B cell (primary cell): ENCODE data around the gene SYT6. TPM values are rescaled to one million over a fixed set of nuclear protein-coding genes. Genes with fewer than 3 reads are reported as not detected.

Experiments used
- ATAC-seq: fragments of 200-7000 bp; cut with Tn5 transposase; one replicate; pipeline ENCODE4 v1.10.0; 2021; ENCODE audit warnings: low read depth, mild to moderate bottlenecking, moderate number of reproducible peaks, moderate library complexity
- CTCF ChIA-PET: fragments of 350-600 bp; sonication (Branson Sonifier 250); formaldehyde crosslinking; loops from one replicate; lab custom pipeline; 2021; ENCODE audit warnings: antibody characterized with exemption, inconsistent platforms; lab: Charles Lee
- POLR2A ChIA-PET: fragments of 350-600 bp; sonication (Branson Sonifier 250); formaldehyde crosslinking; loops from one replicate; lab custom pipeline; 2021; ENCODE audit warnings: antibody characterized with exemption; lab: Charles Lee
- DNase-seq: peaks from one replicate; pipeline ENCODE4 v3.0.0; 2013
- H2AFZ ChIP-seq: 2 replicates; pipeline ENCODE4 v1.6.1; 2012; ENCODE audit warnings: mild to moderate bottlenecking, low read depth, low read length; ENCODE audit not compliant: insufficient read depth, poor library complexity, severe bottlenecking
- H3K27ac ChIP-seq, 2 donors: 1 replicate in 1 of 2; 2 replicates in 1 of 2; pipeline ENCODE4 v1.5.1; 2012 to 2013; ENCODE audit warnings: low read length in 2 of 2, mild to moderate bottlenecking in 2 of 2, moderate library complexity in 1 of 2
- H3K27me3 ChIP-seq, 4 experiments: fragments of 200-600 bp in 1 of 4; sonication (generic) in 1 of 4; replicated peaks in 1 of 4; 1 replicate in 2 of 4; 2 replicates in 2 of 4; pipeline versions ENCODE4 v1.6.1 to v1.7.0; 2013 to 2016; ENCODE audit warnings: low read length in 3 of 4, mild to moderate bottlenecking in 2 of 4, mixed read lengths in 1 of 4, moderate library complexity in 1 of 4; ENCODE audit not compliant: insufficient read depth in 4 of 4, control insufficient read depth in 3 of 4; ENCODE audit errors: control extremely low read depth in 1 of 4
- H3K36me3 ChIP-seq, 2 experiments: replicated peaks in 1 of 2; 1 replicate in 1 of 2; 2 replicates in 1 of 2; pipeline versions ENCODE4 v1.6.1 to v1.7.1; 2013; ENCODE audit warnings: low read length in 1 of 2; ENCODE audit not compliant: insufficient read depth in 2 of 2, control insufficient read depth in 1 of 2; ENCODE audit errors: control extremely low read depth in 1 of 2, extremely low read depth in 1 of 2
- H3K4me1 ChIP-seq, 2 donors: fragments of 200-600 bp in 1 of 2; sonication (generic) in 1 of 2; 1 replicate in 1 of 2; 2 replicates in 1 of 2; pipeline versions ENCODE4 v1.5.1 to v1.6.1; 2013 to 2017; ENCODE audit warnings: low read length in 2 of 2; ENCODE audit not compliant: control insufficient read depth in 2 of 2, insufficient read depth in 2 of 2
- H3K4me2 ChIP-seq: replicated peaks from 2 replicates; pipeline ENCODE3; 2012; ENCODE audit warnings: mild to moderate bottlenecking, low read depth, low read length; ENCODE audit not compliant: poor library complexity, severe bottlenecking
- H3K4me3 ChIP-seq, 5 experiments: fragments of 200-600 bp in 1 of 5; sonication (generic) in 1 of 5; 1 replicate in 3 of 5; 2 replicates in 2 of 5; pipeline versions ENCODE4 v1.5.1 to v1.7.0; 2011 to 2016; ENCODE audit warnings: low read length in 4 of 5, mild to moderate bottlenecking in 4 of 5, low read depth in 2 of 5, control low read depth in 1 of 5, moderate library complexity in 1 of 5; ENCODE audit not compliant: insufficient read depth in 1 of 5; ENCODE audit errors: control extremely low read depth in 1 of 5, extremely low read depth in 1 of 5
- H3K79me2 ChIP-seq: fragments of 200-600 bp; sonication (generic); one replicate; pipeline ENCODE4 v1.6.0; 2016; ENCODE audit warnings: low read length; ENCODE audit not compliant: control insufficient read depth, insufficient read depth
- H3K9ac ChIP-seq: fragments of 200-600 bp; sonication (generic); 2 replicates; pipeline ENCODE4 v1.6.1; 2017; ENCODE audit warnings: mild to moderate bottlenecking, low read length, moderate library complexity
- H3K9me3 ChIP-seq, 3 donors: one replicate each; pipeline versions ENCODE4 v1.6.1 to v1.7.1; 2013; ENCODE audit warnings: low read length in 2 of 3; ENCODE audit not compliant: control insufficient read depth in 2 of 3, insufficient read depth in 1 of 3; ENCODE audit errors: control extremely low read depth in 1 of 3
- H4K20me1 ChIP-seq: 2 replicates; pipeline ENCODE4 v1.6.0; 2012; ENCODE audit warnings: mild to moderate bottlenecking, low read length; ENCODE audit not compliant: insufficient read depth, control insufficient read depth, poor library complexity, severe bottlenecking
- H3K27ac Mint-ChIP-seq: one replicate; pipeline ENCODE4 v1.8.0; 2021; ENCODE audit warnings: mixed read lengths
- H3K27me3 Mint-ChIP-seq: one replicate; pipeline ENCODE4 v1.8.0; 2021; ENCODE audit warnings: mixed read lengths
- H3K4me1 Mint-ChIP-seq: one replicate; pipeline ENCODE4 v1.8.0; 2021; ENCODE audit warnings: mixed read lengths
- H3K4me3 Mint-ChIP-seq: one replicate; pipeline ENCODE4 v1.8.0; 2021; ENCODE audit warnings: mixed read lengths
- H3K9me3 Mint-ChIP-seq: one replicate; pipeline ENCODE4 v1.8.0; 2022; ENCODE audit warnings: mixed read lengths; ENCODE audit not compliant: insufficient read depth
- CTCF ChIP-seq: fragments of 200-600 bp; IDR thresholded peaks from one replicate; pipeline ENCODE4 v1.8.0; 2022; ENCODE audit warnings: antibody characterized with exemption, mild to moderate bottlenecking
- EZH2 ChIP-seq: IDR thresholded peaks from 2 replicates; pipeline ENCODE4 v1.6.1; 2012; ENCODE audit warnings: borderline replicate concordance, low read depth, mild to moderate bottlenecking, moderate library complexity, low read length; ENCODE audit not compliant: insufficient read depth, poor library complexity, severe bottlenecking
- WGBS: methylation state at CpG from one replicate; pipeline ENCODE4 v1.1.5; 2013; ENCODE audit warnings: missing lambda C conversion rate; ENCODE audit not compliant: insufficient coverage; 5-methylcytosine and 5-hydroxymethylcytosine counted together
- intact Hi-C: fragments of 100-400 bp; cut with micrococcal nuclease; formaldehyde crosslinking; loops from one replicate; pipeline ENCODE4 v1.10.0; 2022
- polyA plus RNA-seq: library from polyadenylated mRNA; depleted of rRNA; stranded (reverse); fragments of >200 nt; gene quantifications from 2 replicates; pipeline ENCODE4 v1.2.3, GENCODE V29; 2012
- total RNA-seq, 2 donors: library from RNA; stranded (reverse); fragments of 120-200 nt in 1 of 2; gene quantifications; 1 replicate in 1 of 2; 2 replicates in 1 of 2; pipeline versions ENCODE4 v1.2.3 to v1.2.4, GENCODE V29; 2013 to 2022

The SYT6 gene
- total and polyA plus RNA-seq, 2 donors (not counting 1 experiment from before 2014, with no cell fraction given), result not detected

GRCh38 chr1:114118351-114118990, 35.2 kb downstream of the SYT6 start:
- H3K4me1 Mint-ChIP-seq, result no peaks in the 10 kb centered on the region
- Histone ChIP-seq H3K79me2 (no peaks in the 10 kb centered on the region), H3K9ac (no peak overlapping the region), H4K20me1 (no peaks in the 10 kb centered on the region), H3K4me2 (no peak overlapping the region), H3K4me1 (no peaks in the 10 kb centered on the region), H2AFZ (no peak overlapping the region), H3K36me3 (no peaks in the 10 kb centered on the region), H3K9me3 (no peaks in the 10 kb centered on the region), H3K4me3 (no peak overlapping the region), H3K27me3 (peaks cover 0 to 7% (median under 1%) of the 10 kb centered on the region in 4 experiments), H3K27ac (no peak overlapping the region)
- intact Hi-C loops, result no loop called here
- TF ChIP-seq EZH2 (no peak), CTCF (no peak)
- CTCF ChIA-PET, result no interaction called here
- no peak overlapping the region for H3K27ac Mint-ChIP-seq
- DNase-seq (no peak), ATAC-seq (no peak)
- H3K4me3 Mint-ChIP-seq, result no peak overlapping the region
- H3K27me3 Mint-ChIP-seq, result peaks cover 14% of the 10 kb centered on the region
- no peaks in the 10 kb centered on the region for H3K9me3 Mint-ChIP-seq
- POLR2A ChIA-PET, result no interaction called here
- 53% methylated on average over 17 of the region's 17 CpGs for WGBS

- no peak overlapping the region for H2AFZ ChIP-seq
- TF ChIP-seq EZH2 (no peak), CTCF (no peak)
- no peaks in the 10 kb centered on the region for H3K9me3 ChIP-seq
- WGBS, result 84% methylated on average over 5 of the region's 8 CpGs
- H3K4me2 ChIP-seq, result no peak overlapping the region
- CTCF ChIA-PET, result no interaction called here
- no peak overlapping the region for H3K4me3 ChIP-seq
- Mint-ChIP-seq H3K9me3 (no peaks in the 10 kb centered on the region), H3K4me3 (no peak overlapping the region), H3K27me3 (peaks cover 14% of the 10 kb centered on the region), H3K4me1 (no peaks in the 10 kb centered on the region), H3K27ac (no peak overlapping the region)
- H3K27ac ChIP-seq, result no peak overlapping the region
- no peaks in the 10 kb centered on the region for H4K20me1 ChIP-seq
- DNase-seq, result no peak
- H3K9ac ChIP-seq, result no peak overlapping the region
- intact Hi-C loops, result no loop called here
- H3K27me3 ChIP-seq, result peaks cover 0 to 7% (median 0%) of the 10 kb centered on the region in 4 experiments
- POLR2A ChIA-PET, result no interaction called here
- no peaks in the 10 kb centered on the region for H3K36me3 ChIP-seq
- no peaks in the 10 kb centered on the region for H3K4me1 ChIP-seq
- H3K79me2 ChIP-seq, result no peaks in the 10 kb centered on the region
- ATAC-seq, result no peak
These were observed 36.0 kb downstream of the SYT6 start for GRCh38 chr1:114117654-114118053.
